Measurements from ENCODE around the gene CCDC50. TPM values are rescaled to one million over a fixed set of nuclear protein-coding genes. Genes with fewer than 3 reads are reported as not detected.

Gene CCDC50
- total RNA-seq, 1 experiment from 2014 or later: 124 TPM

DNA sequence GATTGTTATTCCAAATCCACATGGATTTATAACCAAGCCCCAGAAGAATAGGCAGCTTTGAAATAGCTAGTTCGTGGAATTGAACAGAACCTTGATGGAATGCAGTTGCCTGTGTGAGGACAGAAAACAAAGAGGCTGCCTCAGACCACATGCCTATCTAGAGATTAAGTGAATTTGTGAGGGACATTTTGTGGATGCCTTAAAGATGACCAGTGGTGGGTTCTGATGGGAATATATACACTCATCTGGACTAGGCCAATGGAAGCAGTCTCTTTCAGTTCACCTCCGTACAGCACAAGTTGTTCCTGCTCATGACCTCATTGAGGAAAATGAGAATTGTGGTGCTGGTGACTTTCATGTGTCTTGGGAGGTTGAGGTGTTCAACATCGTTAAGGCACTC is 68.6 kb downstream of the CCDC50 start:
- Mint-ChIP-seq H3K9me3 (ENCODE audit: low read depth, unreplicated experiment) (no peaks in the 10 kb centered on the region), H3K27me3 (ENCODE audit: unreplicated experiment) (no peaks in the 10 kb centered on the region), H3K4me1 (ENCODE audit: low read depth, unreplicated experiment) (no peaks in the 10 kb centered on the region), H3K36me3 (ENCODE audit: insufficient read depth, unreplicated experiment) (peaks cover 18% of the 10 kb centered on the region), H3K27ac (ENCODE audit: unreplicated experiment) (no peak overlapping the region), H3K4me3 (ENCODE audit: low read depth, unreplicated experiment) (no peak overlapping the region)
- no peak for TF ChIP-seq CTCF (IDR thresholded peaks at IDR 0.05; ENCODE audit: unreplicated experiment)
- CTCF ChIA-PET: no interaction called here
- intact Hi-C loops (cut with micrococcal nuclease; ENCODE audit: unreplicated experiment): loop anchor here (10.0 kb wide), 1 partner anchor 333 kb away; no protein-coding TSS in a partner anchor
- no TSS peak for BruUV-seq (replicated peaks)
- DNase-seq: no peak

- H3K9me3 Mint-ChIP-seq (ENCODE audit: low read depth, unreplicated experiment): no peaks in the 10 kb centered on the region
- BruUV-seq (replicated peaks): no TSS peak
- CTCF ChIA-PET: no interaction called here
- H3K27me3 Mint-ChIP-seq (ENCODE audit: unreplicated experiment): no peaks in the 10 kb centered on the region
- TF ChIP-seq CTCF (IDR thresholded peaks at IDR 0.05; ENCODE audit: unreplicated experiment): peak; percentile 13
- no peak for DNase-seq
- H3K4me3 Mint-ChIP-seq (ENCODE audit: low read depth, unreplicated experiment): no peak overlapping the region
- H3K4me1 Mint-ChIP-seq (ENCODE audit: low read depth, unreplicated experiment): no peaks in the 10 kb centered on the region
- intact Hi-C loops (cut with micrococcal nuclease; ENCODE audit: unreplicated experiment): loop anchor here (10.0 kb wide), 1 partner anchor 334 kb away; no protein-coding TSS in a partner anchor
- H3K36me3 Mint-ChIP-seq (ENCODE audit: insufficient read depth, unreplicated experiment): peaks cover 18% of the 10 kb centered on the region
- H3K27ac Mint-ChIP-seq (ENCODE audit: unreplicated experiment): no peak overlapping the region
Measured at GRCh38 chr3:191398607-191399006, 69.4 kb downstream of the CCDC50 start.

DNA sequence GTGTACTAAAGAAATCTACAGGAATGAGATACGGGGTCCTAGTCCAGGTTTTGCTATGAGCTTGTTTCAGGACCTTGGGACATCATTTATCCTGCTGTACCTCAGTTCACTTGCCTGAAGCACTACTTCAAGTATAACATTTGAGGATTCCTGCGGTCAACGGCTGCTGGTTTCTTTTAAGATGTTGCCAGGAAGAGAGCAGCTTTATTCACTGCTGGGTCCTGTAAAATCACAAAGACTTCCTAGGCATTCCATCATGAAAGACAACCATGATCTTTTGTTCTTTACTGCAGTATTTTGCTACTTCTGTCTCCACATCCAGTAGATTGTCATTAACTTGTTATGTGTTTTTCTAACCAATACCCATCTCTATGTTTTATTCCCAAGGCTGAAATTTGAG is 70.7 kb downstream of the CCDC50 start:
- H3K4me1 Mint-ChIP-seq (ENCODE audit: low read depth, unreplicated experiment): no peaks in the 10 kb centered on the region
- no peak overlapping the region for H3K4me3 Mint-ChIP-seq (ENCODE audit: low read depth, unreplicated experiment)
- H3K9me3 Mint-ChIP-seq (ENCODE audit: low read depth, unreplicated experiment): no peaks in the 10 kb centered on the region
- H3K27me3 Mint-ChIP-seq (ENCODE audit: unreplicated experiment): no peaks in the 10 kb centered on the region
- BruUV-seq (replicated peaks): no TSS peak
- peaks cover 18% of the 10 kb centered on the region for H3K36me3 Mint-ChIP-seq (ENCODE audit: insufficient read depth, unreplicated experiment)
- intact Hi-C loops (cut with micrococcal nuclease; ENCODE audit: unreplicated experiment): loop anchor here (10.0 kb wide), 1 partner anchor 335 kb away; no protein-coding TSS in a partner anchor
- H3K27ac Mint-ChIP-seq (ENCODE audit: unreplicated experiment): no peak overlapping the region
- CTCF ChIA-PET: no interaction called here
- no peak for DNase-seq
- TF ChIP-seq CTCF (IDR thresholded peaks at IDR 0.05; ENCODE audit: unreplicated experiment): no peak

DNA sequence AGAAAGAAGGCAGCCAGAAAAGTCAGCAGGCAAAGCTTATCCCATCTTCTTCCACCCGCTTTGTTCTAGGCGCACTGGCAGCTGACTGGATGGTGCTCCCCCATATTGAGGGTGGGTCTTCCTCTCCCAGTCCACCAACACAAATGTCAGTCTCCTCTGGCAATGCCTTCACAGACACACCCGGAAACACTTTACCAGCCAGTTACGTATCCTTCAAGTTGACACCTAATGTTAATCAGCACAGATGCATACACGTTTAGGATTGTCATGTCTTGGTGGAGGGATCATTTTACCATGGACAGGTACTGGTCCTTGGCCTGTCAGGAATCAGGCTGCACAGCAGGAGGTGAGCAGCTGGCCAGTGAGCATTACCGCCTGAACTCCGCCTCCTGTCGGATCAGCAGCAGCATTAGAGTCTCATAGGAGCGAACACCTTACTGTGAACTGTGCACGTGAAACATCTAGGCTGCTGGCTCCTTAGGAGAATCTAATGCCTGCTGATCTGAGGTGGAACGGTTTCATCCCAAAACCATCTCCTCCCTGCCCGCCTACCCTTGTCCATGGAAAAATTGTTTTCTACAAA is 72.7 kb downstream of the CCDC50 start:
- no peaks in the 10 kb centered on the region for H3K27me3 Mint-ChIP-seq (ENCODE audit: unreplicated experiment)
- intact Hi-C loops (cut with micrococcal nuclease; ENCODE audit: unreplicated experiment): no loop called here
- CTCF ChIA-PET: no interaction called here
- H3K27ac Mint-ChIP-seq (ENCODE audit: unreplicated experiment): no peak overlapping the region
- DNase-seq: no peak
- no peaks in the 10 kb centered on the region for H3K4me1 Mint-ChIP-seq (ENCODE audit: low read depth, unreplicated experiment)
- H3K9me3 Mint-ChIP-seq (ENCODE audit: low read depth, unreplicated experiment): peaks cover 3% of the 10 kb centered on the region
- no peak for TF ChIP-seq CTCF (IDR thresholded peaks at IDR 0.05; ENCODE audit: unreplicated experiment)
- peaks cover 15% of the 10 kb centered on the region for H3K36me3 Mint-ChIP-seq (ENCODE audit: insufficient read depth, unreplicated experiment)
- no peak overlapping the region for H3K4me3 Mint-ChIP-seq (ENCODE audit: low read depth, unreplicated experiment)
- BruUV-seq (replicated peaks): no TSS peak
